ENCODE data around the gene CCDC69.

CCDC69 gene

GRCh38 chr5:151231359-151231758 lies 7.5 kb upstream of the CCDC69 start:
- no peak for TF ChIP-seq CTCF (IDR thresholded peaks at IDR 0.05; ENCODE audit: insufficient read depth, low read depth, low read length, missing control alignments)
- no peak overlapping the region for H3K4me3 ChIP-seq (ENCODE audit: low read depth, low read length)
- DNase-seq (ENCODE audit: low read depth) = no peak

GRCh38 chr5:151230048-151230680 lies 6.3 kb upstream of the CCDC69 start:
- no peak overlapping the region for H3K4me3 ChIP-seq (ENCODE audit: low read depth, low read length)
- no peak for DNase-seq (ENCODE audit: low read depth)
- TF ChIP-seq CTCF (IDR thresholded peaks at IDR 0.05; ENCODE audit: insufficient read depth, low read depth, low read length, missing control alignments) = no peak

DNA sequence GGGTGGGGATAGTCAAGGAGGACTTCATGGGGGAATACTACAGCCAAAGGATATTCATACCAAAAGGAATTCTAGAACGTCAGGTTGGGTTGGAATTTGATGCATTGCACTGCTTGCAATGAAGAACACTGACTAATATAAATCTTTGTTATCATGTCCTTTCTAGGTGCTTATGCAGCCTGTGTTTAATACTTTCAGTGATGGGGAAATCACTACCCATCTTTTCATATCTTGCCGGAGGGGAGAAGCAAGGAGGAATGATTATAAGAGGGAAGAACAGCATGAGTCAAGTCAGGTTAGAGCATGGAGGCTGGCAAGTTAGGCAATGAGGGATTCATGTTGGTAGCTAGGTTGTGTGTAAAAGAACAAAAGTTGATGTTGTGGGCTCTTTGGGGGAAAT lies 5.1 kb upstream of the CCDC69 start:
- DNase-seq (ENCODE audit: low read depth) = no peak
- no peak overlapping the region for H3K4me3 ChIP-seq (ENCODE audit: low read depth, low read length)
- TF ChIP-seq CTCF (IDR thresholded peaks at IDR 0.05; ENCODE audit: insufficient read depth, low read depth, low read length, missing control alignments) = no peak

GRCh38 chr5:151227918-151228447 lies 4.1 kb upstream of the CCDC69 start:
- H3K4me3 ChIP-seq (ENCODE audit: low read depth, low read length) = no peak overlapping the region
- DNase-seq (ENCODE audit: low read depth) = no peak

DNA sequence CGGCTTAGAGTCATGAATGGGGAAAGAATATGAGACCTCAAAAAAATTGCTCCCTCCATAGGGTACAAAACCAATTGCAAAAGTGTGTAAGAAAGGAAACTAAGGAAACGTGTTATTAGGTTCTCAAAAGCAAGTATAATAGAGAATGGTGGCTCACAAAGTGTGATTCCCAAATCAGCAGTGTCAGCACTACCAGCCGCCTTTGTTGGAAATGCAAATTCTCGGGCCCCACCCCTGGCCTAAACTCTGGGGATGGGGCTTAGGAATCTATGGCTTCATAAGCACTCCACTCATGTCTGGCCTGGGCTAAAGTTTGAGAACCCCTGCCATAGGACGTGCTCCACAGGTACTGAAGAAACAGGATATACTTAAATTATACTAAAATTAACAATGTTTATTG lies 1.6 kb upstream of the CCDC69 start:
- no peak for TF ChIP-seq CTCF (IDR thresholded peaks at IDR 0.05; ENCODE audit: insufficient read depth, low read depth, low read length, missing control alignments)
- no peak for DNase-seq (ENCODE audit: low read depth)
- no peak overlapping the region for H3K4me3 ChIP-seq (ENCODE audit: low read depth, low read length)

More at GRCh38 chr5:151227918-151228447, 4.1 kb upstream of the CCDC69 start:
- TF ChIP-seq CTCF (IDR thresholded peaks at IDR 0.05; ENCODE audit: insufficient read depth, low read depth, low read length, missing control alignments) = no peak

GRCh38 chr5:151225071-151225470 lies 1.2 kb upstream of the CCDC69 start:
- no peak for DNase-seq (ENCODE audit: low read depth)
- H3K4me3 ChIP-seq (ENCODE audit: low read depth, low read length) = no peak overlapping the region
- TF ChIP-seq CTCF (IDR thresholded peaks at IDR 0.05; ENCODE audit: insufficient read depth, low read depth, low read length, missing control alignments) = no peak

- peak overlapping the region; percentile 76 for H3K4me3 ChIP-seq (ENCODE audit: low read depth, low read length)
- peak; percentile 59 for DNase-seq (ENCODE audit: low read depth)
- no peak for TF ChIP-seq CTCF (IDR thresholded peaks at IDR 0.05; ENCODE audit: insufficient read depth, low read depth, low read length, missing control alignments)
Observed at GRCh38 chr5:151224372-151224771, 480 bp upstream of the CCDC69 start.
